GM18502 (cell line): ENCODE results near the gene PM20D2.

Source experiments
- ATAC-seq: cut with Tn5 transposase; IDR thresholded peaks from one replicate; pipeline ENCODE4 v1.9.1; 2021; ENCODE audit warnings: mild to moderate bottlenecking; ENCODE audit not compliant: unreplicated experiment, poor library complexity

PM20D2 gene

GRCh38 chr6:89198235-89198634 is 52.4 kb downstream of the PM20D2 start:
- no peak for ATAC-seq

GRCh38 chr6:89199579-89199978 is 53.7 kb downstream of the PM20D2 start:
- no peak for ATAC-seq

- no peak for ATAC-seq
Measured at GRCh38 chr6:89200706-89201215, 54.9 kb downstream of the PM20D2 start.

- no peak for ATAC-seq
Measured at GRCh38 chr6:89204096-89204495, 58.2 kb downstream of the PM20D2 start.

- no peak for ATAC-seq
Measured at GRCh38 chr6:89205819-89206218, 60.0 kb downstream of the PM20D2 start.

- ATAC-seq, result no peak
Measured at GRCh38 chr6:89208551-89208950, 62.7 kb downstream of the PM20D2 start.

- no peak for ATAC-seq
Measured at GRCh38 chr6:89209457-89209856, 63.6 kb downstream of the PM20D2 start.

GRCh38 chr6:89212472-89212871 is 66.6 kb downstream of the PM20D2 start:
- no peak for ATAC-seq

GRCh38 chr6:89214197-89214596 is 68.3 kb downstream of the PM20D2 start:
- no peak for ATAC-seq
